Heart left ventricle (tissue), 16 donors: Measurements from ENCODE around the gene PCCA. TPM values are rescaled to one million over a fixed set of nuclear protein-coding genes. Genes with fewer than 3 reads are reported as not detected.
"Not testable (repeated sequence)": the region's sequence is repeated elsewhere in the genome, so short reads cannot be mapped to it uniquely, and the experiment has no call there.

ENCODE experiments used
- ATAC-seq, 4 donors: fragments of 200-7000 bp; cut with Tn5 transposase; one replicate each; pipeline ENCODE4 v1.9.1; 2020 to 2022; ENCODE audit warnings: moderate library complexity in 4 of 4, mild to moderate bottlenecking in 3 of 4, moderate number of reproducible peaks in 1 of 4
- DNase-seq, 5 donors: peaks; one replicate each; pipeline ENCODE4 v3.0.0-alpha.2; 2020
- H3K27ac ChIP-seq, 12 donors: fragments of 200-600 bp; sonication (generic) in 4 of 12; one replicate each; pipeline versions ENCODE4 v1.5.0 to v1.8.0; 2016 to 2022; ENCODE audit warnings: mild to moderate bottlenecking in 2 of 12
- H3K27me3 ChIP-seq, 9 donors: fragments of 200-600 bp; sonication (generic) in 2 of 9; one replicate each; pipeline versions ENCODE4 v1.5.1 to v1.8.0; 2016 to 2022; ENCODE audit warnings: mild to moderate bottlenecking in 3 of 9
- H3K36me3 ChIP-seq, 9 donors: fragments of 200-600 bp; sonication (generic) in 2 of 9; one replicate each; pipeline versions ENCODE4 v1.5.0 to v1.8.0; 2018 to 2022; ENCODE audit warnings: mild to moderate bottlenecking in 2 of 9
- H3K4me1 ChIP-seq, 12 donors: fragments of 200-600 bp; sonication (generic) in 4 of 12; one replicate each; pipeline versions ENCODE4 v1.5.0 to v1.8.0; 2016 to 2022; ENCODE audit warnings: mild to moderate bottlenecking in 3 of 12
- H3K4me3 ChIP-seq, 12 donors: fragments of 200-600 bp; sonication (generic) in 4 of 12; one replicate each; pipeline versions ENCODE4 v1.5.0 to v1.8.0; 2017 to 2022; ENCODE audit warnings: mild to moderate bottlenecking in 9 of 12, moderate library complexity in 4 of 12
- H3K9me3 ChIP-seq, 12 donors: fragments of 200-600 bp; sonication (generic) in 4 of 12; one replicate each; pipeline versions ENCODE4 v1.5.0 to v1.8.0; 2016 to 2022; ENCODE audit warnings: mild to moderate bottlenecking in 1 of 12
- POLR2A ChIP-seq, 2 donors: fragments of 450-650 bp; IDR thresholded peaks; one replicate each; pipeline ENCODE4 v1.6.1; 2017; ENCODE audit warnings: antibody characterized with exemption in 2 of 2, mild to moderate bottlenecking in 2 of 2, moderate library complexity in 2 of 2
- WGBS, 4 donors: extraction: QIAGEN DNeasy Blood & Tissue Kit in 2 of 4; methylation state at CpG; one replicate each; pipeline versions ENCODE4 v1.1.5 to v1.1.7; 2013 to 2018; 5-methylcytosine and 5-hydroxymethylcytosine counted together
- intact Hi-C, 10 donors: fragments of 100-400 bp; cut with DNase I; formaldehyde crosslinking; loops; one replicate each; pipeline versions ENCODE4 v1.11.1 to v1.14.2; 2022
- polyA plus RNA-seq, 2 donors: library from polyadenylated mRNA; stranded (reverse); fragments of 200-250 nt; gene quantifications; one replicate each; pipeline ENCODE4 v1.2.3, GENCODE V29; 2013
- total RNA-seq, 9 donors: library from RNA; depleted of rRNA in 2 of 9; stranded (reverse); fragments of >200 nt in 2 of 9; fragmentation: NEBNext Ultra II Directional in 3 of 9; extraction: Animal tissue kit (Norgen Biotek cat#: 25700) in 3 of 9; gene quantifications; one replicate each; pipeline versions ENCODE4 v1.1.0 to v1.2.4, GENCODE V29; 2016 to 2023
- TF ChIP-seq, protein P1 (sequence below), 12 donors: fragments of 200-600 bp; sonication (generic) in 4 of 12; IDR thresholded peaks; one replicate each; pipeline versions ENCODE4 v1.5.0 to v1.8.0; 2018 to 2022; ENCODE audit warnings: antibody characterized with exemption in 12 of 12, mild to moderate bottlenecking in 5 of 12
- donor health status: ischemic (EF 13 %, LVEDD 7.1; RV severe dilation, severe dysfunction).
- donor health status: healthy with polysubstance abuse.
- donor health status: DM: no; HTN: yes; CAD: no.
- donor health status: DM: no; HTN: no; CAD: no.
- donor health status: ischemic (EF 25% LVEDD 6.9; RV normal size, moderate dysfunction).
- donor health status: ischemic (EF 25% LVEDD 5.7; RV mildly dilated, moderate dysfunction).
- donor health status: healthy.
- donor health status: DM: yes; HTN: yes; CAD: no.
- donor health status: ischemic (EF 35%, LVEDD 5.7; RV mildly dilated, moderate dysfunction).
- donor health status: nonischemic (EF 11% LVEDD 7.7; RV severe dilation, severe dysfunction).
- donor health status: DM: yes; HTN: yes; CAD: no.
- donor health status: PGD.
- donor health status: ischemic (EF 29% LVEDD 5.4; RV normal size, mild dysfunction).
- donor health status: nonischemic (EF 23%, LVEDD 6.1; RV moderate dilation, normal function).

The PCCA gene
- total and polyA plus RNA-seq, 11 donors, result 25.6 to 67.0 (median 40.9) TPM

DNA sequence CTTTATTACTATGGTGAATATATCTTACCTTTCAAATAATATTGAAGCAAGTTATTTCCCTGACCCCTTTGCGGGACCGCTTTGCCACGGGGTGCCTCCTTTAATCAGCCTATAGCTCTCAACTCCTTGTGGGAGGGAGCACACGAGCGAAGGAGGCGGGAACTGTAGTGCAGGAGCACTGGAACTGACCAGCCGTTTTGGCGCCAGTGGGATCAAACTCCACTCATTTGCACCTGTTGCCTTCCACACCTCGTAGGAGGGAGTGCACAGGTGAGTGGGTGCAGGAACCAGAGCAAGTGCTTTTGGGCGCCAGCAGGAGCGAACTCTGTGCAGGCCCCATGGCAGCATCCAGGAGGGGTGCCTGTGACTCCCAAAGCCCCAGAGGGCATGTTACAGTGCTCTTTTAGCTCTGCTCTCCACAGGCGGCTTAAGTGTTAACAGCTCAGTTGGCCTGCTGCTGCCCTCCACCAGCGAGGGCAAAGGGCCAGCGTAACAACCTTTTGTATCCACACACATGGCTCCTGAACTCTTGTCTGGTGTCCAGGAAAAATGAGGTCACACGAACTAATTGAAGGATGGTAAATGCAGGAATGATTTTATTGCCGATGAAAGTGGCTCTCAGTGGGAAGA lies 292.8 kb downstream of the PCCA start:
- Histone ChIP-seq H3K4me1 (peaks cover 0 to 7% (median 0%) of the 10 kb centered on the region in 12 donors), H3K27me3 (no peaks in the 10 kb centered on the region), H3K36me3 (peaks cover 0 to 7% (median 0%) of the 10 kb centered on the region in 9 donors), H3K27ac (no peak overlapping the region), H3K4me3 (no peak overlapping the region), H3K9me3 (peaks cover 0 to 24% (median 14%) of the 10 kb centered on the region in 12 donors)
- TF ChIP-seq, protein P1, sequence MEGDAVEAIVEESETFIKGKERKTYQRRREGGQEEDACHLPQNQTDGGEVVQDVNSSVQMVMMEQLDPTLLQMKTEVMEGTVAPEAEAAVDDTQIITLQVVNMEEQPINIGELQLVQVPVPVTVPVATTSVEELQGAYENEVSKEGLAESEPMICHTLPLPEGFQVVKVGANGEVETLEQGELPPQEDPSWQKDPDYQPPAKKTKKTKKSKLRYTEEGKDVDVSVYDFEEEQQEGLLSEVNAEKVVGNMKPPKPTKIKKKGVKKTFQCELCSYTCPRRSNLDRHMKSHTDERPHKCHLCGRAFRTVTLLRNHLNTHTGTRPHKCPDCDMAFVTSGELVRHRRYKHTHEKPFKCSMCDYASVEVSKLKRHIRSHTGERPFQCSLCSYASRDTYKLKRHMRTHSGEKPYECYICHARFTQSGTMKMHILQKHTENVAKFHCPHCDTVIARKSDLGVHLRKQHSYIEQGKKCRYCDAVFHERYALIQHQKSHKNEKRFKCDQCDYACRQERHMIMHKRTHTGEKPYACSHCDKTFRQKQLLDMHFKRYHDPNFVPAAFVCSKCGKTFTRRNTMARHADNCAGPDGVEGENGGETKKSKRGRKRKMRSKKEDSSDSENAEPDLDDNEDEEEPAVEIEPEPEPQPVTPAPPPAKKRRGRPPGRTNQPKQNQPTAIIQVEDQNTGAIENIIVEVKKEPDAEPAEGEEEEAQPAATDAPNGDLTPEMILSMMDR (IDR thresholded peaks at IDR 0.05), result no peak
- TF ChIP-seq POLR2A (IDR thresholded peaks at IDR 0.05), result no peak
- ATAC-seq (peak in 3 of 4 donors; percentile 13 to 73 (median 70)), DNase-seq (peak in 1 of 5 donors; percentile 42)
- intact Hi-C loops, result no loop called here
- WGBS, 4 donors, result 77 to 84% (median 84%) methylated on average over 14 to 16 of the region's 16 CpGs

DNA sequence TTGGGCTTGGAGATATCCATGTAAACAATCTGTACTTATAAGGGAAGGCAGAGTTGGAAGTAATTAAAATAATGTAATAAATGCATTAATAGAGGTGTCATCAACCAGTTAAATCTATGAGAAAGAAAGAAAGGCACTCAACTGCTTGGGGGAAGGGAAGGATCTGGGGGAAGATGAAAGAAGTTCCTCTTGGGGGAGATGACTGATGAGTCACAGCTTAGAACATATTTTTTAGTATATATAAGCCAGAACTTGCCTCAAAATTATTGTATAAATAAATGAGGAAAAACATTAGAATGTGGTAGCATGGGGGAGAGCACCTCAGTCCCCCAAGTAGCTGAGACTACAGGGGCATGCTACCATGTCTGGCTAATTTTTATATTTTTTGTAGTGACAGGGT lies 293.9 kb downstream of the PCCA start:
- H3K27ac ChIP-seq, result no peak overlapping the region
- peaks cover 0 to 7% (median 0%) of the 10 kb centered on the region in 12 donors for H3K4me1 ChIP-seq
- DNase-seq (no peak), ATAC-seq (no peak)
- H3K27me3 ChIP-seq, result no peaks in the 10 kb centered on the region
- no peak overlapping the region for H3K4me3 ChIP-seq
- peaks cover 0 to 10% (median 3%) of the 10 kb centered on the region in 9 donors for H3K36me3 ChIP-seq
- H3K9me3 ChIP-seq, result peaks cover 0 to 13% (median 9%) of the 10 kb centered on the region in 12 donors
- intact Hi-C loops, result no loop called here
- TF ChIP-seq, protein P1 (IDR thresholded peaks at IDR 0.05), result no peak
- no peak for TF ChIP-seq POLR2A (IDR thresholded peaks at IDR 0.05)

DNA sequence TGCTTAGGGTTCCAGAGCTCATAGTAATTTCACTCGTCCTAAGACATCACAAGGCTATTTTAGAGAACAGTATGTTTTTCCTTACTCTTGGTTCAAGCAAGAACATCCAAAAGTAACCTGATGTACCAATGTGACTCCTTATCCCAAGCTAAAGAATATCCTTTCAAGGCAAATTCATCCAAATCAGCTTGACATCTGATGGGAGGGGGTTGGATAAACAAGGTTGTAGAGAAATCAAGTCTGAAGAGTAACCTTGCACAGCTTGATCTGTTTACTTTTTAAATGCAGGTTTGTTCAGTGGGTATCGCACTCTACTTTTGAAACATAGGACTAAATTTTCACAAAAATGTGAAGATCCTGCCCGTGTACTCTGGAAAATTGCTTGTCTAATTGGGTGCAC lies 298.5 kb downstream of the PCCA start:
- WGBS, 4 donors, result 93 to 97% (median 94%) methylated on average over 3 of the region's 3 CpGs
- Histone ChIP-seq H3K4me1 (peaks cover 0 to 12% (median 2%) of the 10 kb centered on the region in 12 donors), H3K4me3 (no peak overlapping the region), H3K27me3 (no peaks in the 10 kb centered on the region), H3K36me3 (peaks cover 0 to 10% (median 2%) of the 10 kb centered on the region in 9 donors), H3K27ac (no peak overlapping the region), H3K9me3 (no peaks in the 10 kb centered on the region)
- TF ChIP-seq, protein P1 (IDR thresholded peaks at IDR 0.05), result no peak
- TF ChIP-seq POLR2A (IDR thresholded peaks at IDR 0.05), result no peak
- ATAC-seq (no peak), DNase-seq (no peak)
- intact Hi-C loops, result no loop called here

DNA sequence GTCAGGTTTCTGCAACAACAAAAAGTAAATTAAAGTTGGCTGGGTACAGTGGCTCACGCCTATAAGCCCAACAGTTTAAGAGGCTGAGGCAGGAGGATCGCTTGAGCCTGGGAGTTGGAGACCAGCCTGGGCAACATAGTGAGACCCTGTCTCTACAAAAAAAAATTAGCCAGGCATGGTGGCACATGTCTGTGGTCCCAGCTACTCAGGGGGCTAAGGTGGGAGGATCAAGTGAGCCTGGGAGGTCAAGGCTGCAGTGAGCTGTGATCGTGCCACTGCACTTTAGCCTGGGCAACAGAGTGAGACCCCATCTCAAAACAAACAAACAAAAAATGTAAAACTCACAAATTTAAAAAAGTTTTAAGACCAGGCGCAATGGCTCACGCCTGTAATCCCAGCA lies 299.3 kb downstream of the PCCA start:
- DNase-seq, H3K9me3 ChIP-seq, ATAC-seq, H3K4me3 ChIP-seq, intact Hi-C loops, H3K27ac ChIP-seq, H3K27me3 ChIP-seq: not testable (repeated sequence)
- WGBS, 4 donors, result 95 to 99% (median 98%) methylated on average over 5 of the region's 5 CpGs
- H3K36me3 ChIP-seq, result peaks cover 0 to 10% (median 2%) of the 10 kb centered on the region in 9 donors
- H3K4me1 ChIP-seq, result peaks cover 0 to 20% (median 3%) of the 10 kb centered on the region in 12 donors

DNA sequence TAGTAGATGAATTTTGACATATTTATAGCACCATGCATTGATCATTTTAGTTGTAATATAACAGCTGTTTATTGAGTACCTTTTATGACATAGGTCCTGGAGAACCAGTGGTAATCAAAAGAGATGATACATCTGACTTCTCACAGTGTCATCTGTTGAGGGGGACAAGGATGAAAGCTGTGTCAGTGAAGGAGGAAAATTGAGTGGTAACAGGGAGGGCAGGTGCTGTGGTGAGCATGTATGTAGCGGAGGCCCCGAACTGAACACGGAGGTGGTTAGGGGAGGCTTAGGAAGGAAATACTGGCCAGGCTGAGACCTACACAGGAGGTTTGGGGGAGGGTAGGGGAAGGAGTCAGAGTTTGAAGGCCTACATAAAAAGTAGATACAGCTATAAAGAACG lies 300.0 kb downstream of the PCCA start:
- intact Hi-C loops, result no loop called here
- WGBS, 4 donors, result 85 to 95% (median 90%) methylated on average over 4 of the region's 4 CpGs

More for the DNA sequence above, 300.0 kb downstream of the PCCA start:
- no peak for DNase-seq
- H3K9me3 ChIP-seq, result no peaks in the 10 kb centered on the region
- H3K27ac ChIP-seq, result no peak overlapping the region
- H3K4me3 ChIP-seq, result no peak overlapping the region
- ATAC-seq, result no peak
- H3K27me3 ChIP-seq, result no peaks in the 10 kb centered on the region
- TF ChIP-seq, protein P1 (IDR thresholded peaks at IDR 0.05), result no peak
- TF ChIP-seq POLR2A (IDR thresholded peaks at IDR 0.05), result no peak
- peaks cover 0 to 24% (median 4%) of the 10 kb centered on the region in 12 donors for H3K4me1 ChIP-seq
- H3K36me3 ChIP-seq, result peaks cover 0 to 10% (median 2%) of the 10 kb centered on the region in 9 donors
